PC-3 (cell line): Measurements from ENCODE around the gene FOSL1. TPM values are rescaled to one million over a fixed set of nuclear protein-coding genes. Genes with fewer than 3 reads are reported as not detected.

Experiments used
- ATAC-seq: fragments of 200-7000 bp; cut with Tn5 transposase; 2 replicates; pipeline ENCODE4 v1.9.1; 2020; ENCODE audit warnings: mild to moderate bottlenecking, moderate library complexity
- BruUV-seq: library from RNA; stranded (reverse); fragments of 400-500 nt; replicated peaks from 2 replicates; lab custom pipeline; 2021; lab: Mats Ljungman, UMichigan
- CTCF ChIA-PET: fragments of 300-600 bp; sonication (Branson Sonifier 250); formaldehyde crosslinking; loops from one replicate; lab custom pipeline; 2022; ENCODE audit warnings: antibody characterized with exemption; lab: Charles Lee
- POLR2A ChIA-PET: fragments of 300-600 bp; sonication (Branson Sonifier 250); formaldehyde crosslinking; loops from one replicate; lab custom pipeline; 2022; ENCODE audit warnings: antibody characterized with exemption; ENCODE audit not compliant: unreplicated experiment; lab: Charles Lee
- DNase-seq: peaks from one replicate; pipeline ENCODE4 v3.0.0-alpha.2; 2015
- H2AFZ ChIP-seq: fragments of 300-600 bp; sonication (generic); 2 replicates; pipeline ENCODE4 v1.6.0; 2016; ENCODE audit warnings: antibody characterized with exemption, low read length
- H3F3A ChIP-seq: fragments of 300-600 bp; sonication (generic); one replicate; pipeline ENCODE4 v1.6.0; 2017; ENCODE audit warnings: antibody characterized with exemption, low read length, control low read depth, mild to moderate bottlenecking; ENCODE audit not compliant: unreplicated experiment
- H3K27ac ChIP-seq: fragments of 300-600 bp; sonication (generic); 2 replicates; pipeline ENCODE4 v1.5.1; 2016; ENCODE audit warnings: mild to moderate bottlenecking, low read length
- H3K27me3 ChIP-seq: fragments of 300-600 bp; sonication (generic); 2 replicates; pipeline ENCODE4 v1.6.1; 2016; ENCODE audit warnings: low read length, mixed read lengths
- H3K36me3 ChIP-seq: fragments of 300-600 bp; sonication (generic); 2 replicates; pipeline ENCODE4 v1.6.1; 2016; ENCODE audit warnings: low read depth, mixed run types, low read length, mixed read lengths
- H3K4me1 ChIP-seq: fragments of 300-600 bp; sonication (generic); 2 replicates; pipeline ENCODE4 v1.5.1; 2016; ENCODE audit warnings: low read length; ENCODE audit not compliant: insufficient read depth
- H3K4me2 ChIP-seq: fragments of 300-600 bp; sonication (generic); 2 replicates; pipeline ENCODE4 v1.6.0; 2016; ENCODE audit warnings: low read length
- H3K4me3 ChIP-seq: fragments of 300-600 bp; sonication (generic); 2 replicates; pipeline ENCODE4 v1.5.1; 2016; ENCODE audit warnings: mild to moderate bottlenecking, low read length, mixed read lengths
- H3K79me2 ChIP-seq: fragments of 300-600 bp; sonication (generic); 2 replicates; pipeline ENCODE4 v1.6.1; 2017; ENCODE audit warnings: low read length, mixed read lengths
- H3K9ac ChIP-seq: fragments of 300-600 bp; sonication (generic); 2 replicates; pipeline ENCODE4 v1.6.0; 2016; ENCODE audit warnings: mild to moderate bottlenecking, low read length
- H3K9me2 ChIP-seq: fragments of 300-600 bp; sonication (generic); replicated peaks from 2 replicates; pipeline ENCODE4 v1.6.1; 2016; ENCODE audit warnings: mixed run types, low read length, mixed read lengths
- H3K9me3 ChIP-seq: fragments of 300-600 bp; sonication (generic); 2 replicates; pipeline ENCODE4 v1.6.1; 2016; ENCODE audit warnings: low read length, mixed read lengths
- H4K20me1 ChIP-seq: fragments of 300-600 bp; sonication (generic); 2 replicates; pipeline ENCODE4 v1.6.1; 2016; ENCODE audit warnings: low read length, mixed read lengths
- CTCF ChIP-seq: fragments of 300-600 bp; sonication (generic); conservative IDR thresholded peaks from 2 replicates; pipeline ENCODE4 v1.5.1; 2017; ENCODE audit warnings: antibody characterized with exemption, low read depth, mild to moderate bottlenecking, low read length
- EZH2 ChIP-seq: fragments of 300-600 bp; sonication (generic); IDR thresholded peaks from one replicate; pipeline ENCODE4 v1.6.1; 2017; ENCODE audit warnings: antibody characterized with exemption, mild to moderate bottlenecking, low read length; ENCODE audit not compliant: unreplicated experiment
- EZH2phosphoT487 ChIP-seq: fragments of 300-600 bp; sonication (generic); IDR thresholded peaks from 2 replicates; pipeline ENCODE4 v1.6.1; 2018; ENCODE audit warnings: mild to moderate bottlenecking, antibody characterized with exemption, low read length, borderline replicate concordance
- intact Hi-C: fragments of 100-400 bp; cut with micrococcal nuclease; formaldehyde crosslinking; loops from 2 replicates; pipeline ENCODE4 v1.9.0; 2023
- total RNA-seq: library from RNA; depleted of rRNA; stranded (reverse); fragments of >200 nt; gene quantifications from 2 replicates; pipeline ENCODE4 v1.2.3, GENCODE V29; 2014

The FOSL1 gene
- total RNA-seq, 1 experiment from 2014 or later = 656 TPM

DNA sequence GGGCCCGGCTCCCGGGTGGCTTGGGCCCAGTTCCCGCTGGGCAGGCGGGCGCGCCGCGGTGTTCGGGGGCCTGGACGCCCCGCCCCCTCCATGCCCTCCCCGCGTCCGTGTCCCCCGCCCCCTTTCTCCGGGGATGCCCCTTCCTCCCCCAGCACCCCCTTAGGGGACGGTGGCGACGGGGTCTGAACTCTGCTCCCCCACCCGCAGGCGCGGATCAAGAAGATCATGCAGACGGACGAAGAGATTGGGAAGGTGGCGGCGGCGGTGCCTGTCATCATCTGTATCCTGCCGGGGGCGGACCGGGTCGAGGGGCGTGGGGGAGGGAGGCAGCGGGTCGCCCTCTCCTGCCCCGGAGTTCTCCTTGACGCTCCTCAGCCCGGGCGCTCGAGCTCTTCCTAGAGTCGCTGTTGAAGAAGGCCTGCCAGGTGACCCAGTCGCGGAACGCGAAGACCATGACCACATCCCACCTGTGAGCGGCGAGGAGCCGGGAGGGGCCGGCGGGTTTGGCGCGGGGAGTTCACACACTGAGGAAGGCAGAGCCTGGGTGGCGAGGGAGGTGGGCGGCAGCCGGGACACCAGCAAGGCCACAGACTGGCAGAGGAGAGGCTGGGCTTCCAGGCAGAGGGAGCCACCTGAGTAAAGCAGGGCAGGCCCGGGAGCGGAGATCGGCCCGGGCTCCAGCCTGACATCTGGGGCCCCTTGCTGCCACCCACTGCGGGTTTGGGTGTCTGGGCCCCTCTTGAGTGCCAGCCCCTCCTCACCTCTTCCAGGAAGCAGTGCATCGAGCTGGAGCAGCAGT lies 19.6 kb upstream of the FOSL1 start:
- 0 out of 2 replicates have a peak, but pooled peaks cover 6% of the 10 kb centered on the region for H4K20me1 ChIP-seq
- H3K27ac ChIP-seq = peak overlapping the region; percentile 29
- peaks cover 8% of the 10 kb centered on the region for H3F3A ChIP-seq
- ATAC-seq = peak; percentile 0
- POLR2A ChIA-PET = interaction anchor here (0.6 kb wide), 1 partner anchor 32 kb away, joined by 13 read pairs; the partner anchor contains the start of gene FIBP
- peak overlapping the region; percentile 93 for H3K4me2 ChIP-seq
- peak overlapping the region; percentile 76 for H3K9ac ChIP-seq
- H3K9me3 ChIP-seq = no peaks in the 10 kb centered on the region
- TF ChIP-seq CTCF = no peak
- TF ChIP-seq EZH2phosphoT487 = no peak
- no peak for TF ChIP-seq EZH2
- intact Hi-C loops = no loop called here
- BruUV-seq = TSS peak; percentile 1
- peaks cover 43% of the 10 kb centered on the region for H3K4me1 ChIP-seq
- DNase-seq = peak; percentile 34
- peaks cover 68% of the 10 kb centered on the region for H3K79me2 ChIP-seq
- H3K9me2 ChIP-seq = no peaks in the 10 kb centered on the region
- peak overlapping the region; percentile 82 for H3K4me3 ChIP-seq
- peak overlapping the region; percentile 58 for H2AFZ ChIP-seq
- H3K27me3 ChIP-seq = no peaks in the 10 kb centered on the region
- CTCF ChIA-PET = no interaction called here
- H3K36me3 ChIP-seq = peaks cover 17% of the 10 kb centered on the region; the same call in 1 of the 2 replicates

GRCh38 chr11:65919141-65919572 lies 19.0 kb upstream of the FOSL1 start, which contains the start of gene DRAP1:
DRAP1 (plus strand) TSS chr11:65919426; CDS start chr11:65919502, 76 bp downstream.
- Histone ChIP-seq H3K4me3 (peak within 1 kb of the TSS; percentile 82), H3K79me2 (peaks cover 75% of the 10 kb centered on the region), H4K20me1 (0 out of 2 replicates have a peak, but pooled peaks cover 6% of the 10 kb centered on the region), H2AFZ (peak within 1 kb of the TSS; percentile 58), H3K9ac (peak within 1 kb of the TSS; percentile 92), H3K9me2 (no peaks in the 10 kb centered on the region), H3K4me2 (peak within 1 kb of the TSS; percentile 93), H3K4me1 (peaks cover 46% of the 10 kb centered on the region), H3F3A (peaks cover 8% of the 10 kb centered on the region), H3K36me3 (peaks cover 17% of the 10 kb centered on the region; the same call in 1 of the 2 replicates), H3K9me3 (no peaks in the 10 kb centered on the region), H3K27ac (peak within 1 kb of the TSS; percentile 93), H3K27me3 (no peaks in the 10 kb centered on the region)
- ChIA-PET POLR2A (interaction anchor here (0.6 kb wide), 2 partner anchors 28 to 31 kb away, joined by 3 to 13 read pairs; partner anchors contain the start of gene FIBP), CTCF (no interaction called here)
- intact Hi-C loops = no loop called here
- DNase-seq (peak; percentile 98), ATAC-seq (peak; percentile 53)
- no TSS peak for BruUV-seq
- TF ChIP-seq EZH2phosphoT487 (no peak), CTCF (no peak), EZH2 (no peak)
